ENCODE measurements around the gene KCNS3. TPM values are rescaled to one million over a fixed set of nuclear protein-coding genes. Genes with fewer than 3 reads are reported as not detected.
"Not testable (repeated sequence)": the region's sequence is repeated elsewhere in the genome, so short reads cannot be mapped to it uniquely, and the experiment has no call there.

Gene KCNS3
- total RNA-seq, 1 donor from 2014 or later: 12.1 TPM

DNA sequence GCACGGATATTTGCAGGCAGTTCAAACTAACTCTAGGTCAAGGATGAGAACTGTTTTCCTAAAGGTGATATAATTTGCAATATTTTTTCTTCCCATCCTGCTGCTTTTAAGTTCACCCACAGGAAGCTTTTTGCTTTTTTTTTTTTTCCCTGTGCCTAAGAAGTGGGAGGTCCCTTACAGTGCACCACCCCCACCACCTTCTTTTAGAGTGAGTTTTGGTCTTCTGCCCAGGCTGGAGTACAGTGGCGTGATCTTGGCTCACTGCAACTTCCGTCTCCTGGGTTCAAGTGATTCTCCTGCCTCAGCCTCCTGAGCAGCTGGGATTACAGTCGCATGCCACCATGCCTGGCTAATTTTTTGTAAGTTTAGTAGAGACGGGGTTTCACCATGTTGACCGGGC lies 82.5 kb downstream of the KCNS3 start:
- Mint-ChIP-seq H3K27ac (ENCODE audit: unreplicated experiment) (no peak overlapping the region), H3K9me3 (ENCODE audit: unreplicated experiment) (no peaks in the 10 kb centered on the region), H3K4me1 (ENCODE audit: unreplicated experiment) (peaks cover 13% of the 10 kb centered on the region), H3K27me3 (ENCODE audit: unreplicated experiment) (peaks cover 7% of the 10 kb centered on the region), H3K36me3 (ENCODE audit: low read depth, unreplicated experiment) (peaks cover 8% of the 10 kb centered on the region), H3K4me3 (ENCODE audit: unreplicated experiment) (no peak overlapping the region)
- TF ChIP-seq CTCF (IDR thresholded peaks at IDR 0.05; ENCODE audit: unreplicated experiment): no peak
- no peak for DNase-seq (ENCODE audit: low spot score)

GRCh38 chr2:17961789-17962188 lies 83.3 kb downstream of the KCNS3 start:
- H3K27me3 Mint-ChIP-seq (ENCODE audit: unreplicated experiment): peaks cover 7% of the 10 kb centered on the region
- peaks cover 13% of the 10 kb centered on the region for H3K4me1 Mint-ChIP-seq (ENCODE audit: unreplicated experiment)
- peaks cover 8% of the 10 kb centered on the region for H3K36me3 Mint-ChIP-seq (ENCODE audit: low read depth, unreplicated experiment)
- H3K4me3 Mint-ChIP-seq (ENCODE audit: unreplicated experiment): no peak overlapping the region
- no peak overlapping the region for H3K27ac Mint-ChIP-seq (ENCODE audit: unreplicated experiment)
- H3K9me3 Mint-ChIP-seq (ENCODE audit: unreplicated experiment): no peaks in the 10 kb centered on the region
- TF ChIP-seq CTCF (IDR thresholded peaks at IDR 0.05; ENCODE audit: unreplicated experiment): no peak
- DNase-seq (ENCODE audit: low spot score): no peak

DNA sequence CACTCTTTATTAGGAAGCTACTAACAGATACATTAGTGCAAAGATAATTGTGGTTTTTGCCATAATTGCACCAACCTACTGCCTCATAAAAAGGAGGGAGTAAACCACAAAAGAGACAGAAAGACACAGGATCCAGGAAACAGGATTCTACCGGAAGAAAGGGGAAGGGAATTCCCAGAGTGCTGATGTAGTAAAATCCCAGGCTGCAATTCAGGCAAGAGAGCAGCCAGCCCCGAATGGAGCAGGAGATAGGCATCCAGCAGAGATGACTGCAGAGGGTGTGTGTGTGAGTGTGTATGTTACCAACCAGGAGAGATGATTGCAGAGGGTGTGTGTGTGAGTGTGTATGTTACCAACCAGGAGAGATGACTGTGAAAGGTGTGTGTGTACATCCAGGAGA lies 84.4 kb downstream of the KCNS3 start:
- DNase-seq (ENCODE audit: low spot score): peak; percentile 13
- H3K9me3 Mint-ChIP-seq (ENCODE audit: unreplicated experiment): no peaks in the 10 kb centered on the region
- peak overlapping the region; percentile 37 for H3K4me3 Mint-ChIP-seq (ENCODE audit: unreplicated experiment)
- peaks cover 8% of the 10 kb centered on the region for H3K36me3 Mint-ChIP-seq (ENCODE audit: low read depth, unreplicated experiment)
- TF ChIP-seq CTCF (IDR thresholded peaks at IDR 0.05; ENCODE audit: unreplicated experiment): no peak
- peaks cover 13% of the 10 kb centered on the region for H3K4me1 Mint-ChIP-seq (ENCODE audit: unreplicated experiment)
- peak overlapping the region; percentile 67 for H3K27ac Mint-ChIP-seq (ENCODE audit: unreplicated experiment)
- peaks cover 7% of the 10 kb centered on the region for H3K27me3 Mint-ChIP-seq (ENCODE audit: unreplicated experiment)

GRCh38 chr2:17963571-17963970 lies 85.1 kb downstream of the KCNS3 start:
- H3K27ac Mint-ChIP-seq (ENCODE audit: unreplicated experiment); DNase-seq (ENCODE audit: low spot score); H3K9me3 Mint-ChIP-seq (ENCODE audit: unreplicated experiment); H3K4me3 Mint-ChIP-seq (ENCODE audit: unreplicated experiment); H3K36me3 Mint-ChIP-seq (ENCODE audit: low read depth, unreplicated experiment); H3K27me3 Mint-ChIP-seq (ENCODE audit: unreplicated experiment): not testable (repeated sequence)
- H3K4me1 Mint-ChIP-seq (ENCODE audit: unreplicated experiment): peaks cover 13% of the 10 kb centered on the region

DNA sequence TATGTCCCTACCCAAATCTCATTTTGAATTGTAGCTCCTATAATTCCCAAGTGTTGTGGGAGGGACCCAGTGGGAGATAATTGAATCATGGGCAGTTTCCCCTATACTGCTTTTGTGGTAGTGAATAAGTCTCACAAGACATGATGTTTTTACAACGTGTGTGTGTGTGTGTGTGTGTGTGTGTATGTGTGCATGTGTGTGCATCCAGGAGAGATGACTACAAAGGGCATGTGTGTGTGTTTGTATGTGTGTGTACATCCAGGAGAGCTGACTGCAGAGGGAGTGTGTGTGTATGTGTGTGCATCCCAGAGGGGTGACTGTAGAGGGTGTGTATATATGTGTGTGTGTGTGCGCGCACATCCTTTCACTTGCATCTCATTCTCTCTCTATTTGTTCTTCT lies 86.7 kb downstream of the KCNS3 start:
- peaks cover 13% of the 10 kb centered on the region for H3K4me1 Mint-ChIP-seq (ENCODE audit: unreplicated experiment)
- H3K36me3 Mint-ChIP-seq (ENCODE audit: low read depth, unreplicated experiment): peaks cover 8% of the 10 kb centered on the region
- no peaks in the 10 kb centered on the region for H3K9me3 Mint-ChIP-seq (ENCODE audit: unreplicated experiment)
- no peak for DNase-seq (ENCODE audit: low spot score)
- H3K4me3 Mint-ChIP-seq (ENCODE audit: unreplicated experiment): no peak overlapping the region
- no peak for TF ChIP-seq CTCF (IDR thresholded peaks at IDR 0.05; ENCODE audit: unreplicated experiment)
- H3K27me3 Mint-ChIP-seq (ENCODE audit: unreplicated experiment): peaks cover 9% of the 10 kb centered on the region
- no peak overlapping the region for H3K27ac Mint-ChIP-seq (ENCODE audit: unreplicated experiment)

DNA sequence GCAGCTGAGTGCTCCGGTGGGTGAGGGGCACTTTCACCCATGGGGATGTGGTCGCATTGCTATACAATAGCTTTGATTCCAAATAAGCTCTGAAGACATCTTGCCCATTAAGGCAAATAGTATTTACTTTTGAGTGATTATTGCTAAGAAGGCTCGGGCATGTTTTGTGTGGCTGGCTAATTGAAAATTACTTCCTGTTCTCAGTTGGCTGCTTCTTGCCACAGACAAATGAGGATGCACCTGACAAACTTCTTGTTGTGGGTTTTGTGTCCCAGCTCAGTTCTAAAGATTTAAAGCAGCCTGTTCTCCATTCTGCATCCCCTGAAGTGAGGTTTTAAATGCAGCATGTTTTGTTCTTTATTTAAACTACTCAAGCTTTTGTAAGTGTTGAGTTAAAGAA lies 88.3 kb downstream of the KCNS3 start:
- no peak overlapping the region for H3K27ac Mint-ChIP-seq (ENCODE audit: unreplicated experiment)
- H3K4me1 Mint-ChIP-seq (ENCODE audit: unreplicated experiment): peaks cover 13% of the 10 kb centered on the region
- DNase-seq (ENCODE audit: low spot score): no peak
- no peaks in the 10 kb centered on the region for H3K9me3 Mint-ChIP-seq (ENCODE audit: unreplicated experiment)
- no peak overlapping the region for H3K4me3 Mint-ChIP-seq (ENCODE audit: unreplicated experiment)
- TF ChIP-seq CTCF (IDR thresholded peaks at IDR 0.05; ENCODE audit: unreplicated experiment): no peak
- peaks cover 9% of the 10 kb centered on the region for H3K27me3 Mint-ChIP-seq (ENCODE audit: unreplicated experiment)
- H3K36me3 Mint-ChIP-seq (ENCODE audit: low read depth, unreplicated experiment): peaks cover 8% of the 10 kb centered on the region

Measured in endothelial cell (in vitro differentiated cells).